WTC11 (cell line): ENCODE measurements around the gene C12orf75. TPM values are rescaled to one million over a fixed set of nuclear protein-coding genes. Genes with fewer than 3 reads are reported as not detected.

ENCODE experiments used
- ATAC-seq: fragments of 200-7000 bp; cut with Tn5 transposase; 2 replicates; pipeline ENCODE4 v1.10.0; 2021; ENCODE audit warnings: mild to moderate bottlenecking, moderate library complexity
- CTCF ChIA-PET: fragments of 300-600 bp; sonication (Branson Sonifier 250); formaldehyde crosslinking; loops from one replicate; lab custom pipeline; 2021; ENCODE audit warnings: antibody characterized with exemption; lab: Charles Lee
- POLR2A ChIA-PET: fragments of 350-600 bp; sonication (Branson Sonifier 250); formaldehyde crosslinking; loops from one replicate; lab custom pipeline; 2021; ENCODE audit warnings: antibody characterized with exemption; lab: Charles Lee
- DNase-seq: peaks from one replicate; pipeline ENCODE4 v3.0.0; 2021; ENCODE audit warnings: low spot score
- H3K27ac Mint-ChIP-seq: 2 replicates; pipeline ENCODE4 v1.8.0; 2021; ENCODE audit warnings: mixed read lengths
- H3K27me3 Mint-ChIP-seq: 2 replicates; pipeline ENCODE4 v1.8.0; 2021; ENCODE audit warnings: low read depth, mild to moderate bottlenecking, moderate library complexity, mixed read lengths
- H3K36me3 Mint-ChIP-seq: 2 replicates; pipeline ENCODE4 v1.8.0; 2021; ENCODE audit warnings: mixed read lengths
- H3K4me1 Mint-ChIP-seq: 2 replicates; pipeline ENCODE4 v1.8.0; 2022; ENCODE audit warnings: mixed read lengths
- H3K4me3 Mint-ChIP-seq: 2 replicates; pipeline ENCODE4 v1.8.0; 2021; ENCODE audit warnings: mild to moderate bottlenecking, moderate library complexity, mixed read lengths
- H3K9me3 Mint-ChIP-seq: 2 replicates; pipeline ENCODE4 v1.8.0; 2021; ENCODE audit warnings: mixed read lengths
- MAX ChIP-seq: sonication (generic); formaldehyde crosslinking; IDR thresholded peaks from 2 replicates; pipeline ENCODE4 v1.8.0; 2022; ENCODE audit warnings: mild to moderate bottlenecking, missing genetic modification reagents
- total RNA-seq: library from RNA; stranded (reverse); gene quantifications from 3 replicates; pipeline ENCODE4 v1.2.3, GENCODE V29; 2021
- TF ChIP-seq, protein P1 (sequence below): fragments of 200-600 bp; IDR thresholded peaks from 2 replicates; pipeline ENCODE4 v1.8.0; 2022; ENCODE audit warnings: antibody characterized with exemption

The C12orf75 gene
- total RNA-seq, 1 experiment from 2014 or later, result 25.5 TPM

DNA sequence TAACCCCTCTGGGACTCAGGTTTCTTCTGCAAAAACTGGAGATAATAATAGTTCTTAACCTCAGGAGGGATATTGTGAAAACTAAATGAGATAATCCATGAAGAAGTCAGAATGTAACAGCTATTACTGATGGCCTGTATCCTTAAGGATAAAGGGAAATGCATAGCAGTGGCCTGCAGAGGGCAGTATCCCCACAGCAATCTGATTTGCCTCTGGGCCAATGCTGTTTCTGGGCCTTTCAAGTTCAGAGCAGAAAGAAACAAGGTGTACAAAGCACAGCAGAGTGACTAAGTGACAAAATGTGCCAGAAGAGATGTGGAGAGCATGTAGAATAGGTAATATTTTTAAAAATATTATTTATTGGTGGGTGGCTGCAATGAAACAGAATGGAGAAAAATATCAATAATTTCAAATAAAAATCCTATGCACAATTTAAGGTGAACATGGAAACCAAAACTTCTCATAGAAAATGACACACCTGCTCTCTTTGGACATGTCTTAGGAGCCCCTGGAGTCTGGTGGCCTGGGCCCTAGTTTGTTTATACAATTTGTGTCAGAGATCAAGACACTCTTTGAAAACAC lies 90.3 kb downstream of the C12orf75 start:
- DNase-seq, result peak; percentile 82
- H3K4me1 Mint-ChIP-seq, result no peaks in the 10 kb centered on the region
- CTCF ChIA-PET, result interaction anchor here (0.5 to 2.3 kb wide), 29 partner anchors 10 to 862 kb away, joined by 3 to 22 read pairs (median 3); no protein-coding TSS in a partner anchor
- H3K36me3 Mint-ChIP-seq, result no peaks in the 10 kb centered on the region; the same call in 1 of the 2 replicates
- POLR2A ChIA-PET, result no interaction called here
- H3K27ac Mint-ChIP-seq, result no peak overlapping the region
- H3K9me3 Mint-ChIP-seq, result peaks cover 12% of the 10 kb centered on the region
- H3K27me3 Mint-ChIP-seq, result no peaks in the 10 kb centered on the region
- no peak overlapping the region for H3K4me3 Mint-ChIP-seq
- TF ChIP-seq, protein P1, sequence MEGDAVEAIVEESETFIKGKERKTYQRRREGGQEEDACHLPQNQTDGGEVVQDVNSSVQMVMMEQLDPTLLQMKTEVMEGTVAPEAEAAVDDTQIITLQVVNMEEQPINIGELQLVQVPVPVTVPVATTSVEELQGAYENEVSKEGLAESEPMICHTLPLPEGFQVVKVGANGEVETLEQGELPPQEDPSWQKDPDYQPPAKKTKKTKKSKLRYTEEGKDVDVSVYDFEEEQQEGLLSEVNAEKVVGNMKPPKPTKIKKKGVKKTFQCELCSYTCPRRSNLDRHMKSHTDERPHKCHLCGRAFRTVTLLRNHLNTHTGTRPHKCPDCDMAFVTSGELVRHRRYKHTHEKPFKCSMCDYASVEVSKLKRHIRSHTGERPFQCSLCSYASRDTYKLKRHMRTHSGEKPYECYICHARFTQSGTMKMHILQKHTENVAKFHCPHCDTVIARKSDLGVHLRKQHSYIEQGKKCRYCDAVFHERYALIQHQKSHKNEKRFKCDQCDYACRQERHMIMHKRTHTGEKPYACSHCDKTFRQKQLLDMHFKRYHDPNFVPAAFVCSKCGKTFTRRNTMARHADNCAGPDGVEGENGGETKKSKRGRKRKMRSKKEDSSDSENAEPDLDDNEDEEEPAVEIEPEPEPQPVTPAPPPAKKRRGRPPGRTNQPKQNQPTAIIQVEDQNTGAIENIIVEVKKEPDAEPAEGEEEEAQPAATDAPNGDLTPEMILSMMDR, result peak; percentile 85
- TF ChIP-seq MAX (CRISPR knock-in tag), result no peak
- TF ChIP-seq, all 79 proteins: peak for 1
- ATAC-seq, result peak; percentile 70

Other genes starting within 250 kb of the C12orf75 start
- 3.5 to 7.7 TPM (median 5.5 TPM) in 3 replicates for gene ALDH1L2, start 246.2 kb upstream of the C12orf75 start, total RNA-seq
- gene WASHC4, start 223.0 kb upstream of the C12orf75 start, total RNA-seq, result 40.4 to 43.4 TPM (median 42.9 TPM) in 3 replicates
- gene APPL2, start 94.5 kb upstream of the C12orf75 start, total RNA-seq, result 16.1 to 21.7 TPM (median 19.9 TPM) in 3 replicates